Liver (tissue), 3 donors: Measurements from ENCODE around the gene CTAGE9.

ENCODE experiments used
- CTCF ChIP-seq: fragments of 150-350 bp; IDR thresholded peaks from 2 replicates; pipeline ENCODE4 v1.5.1; 2017; ENCODE audit warnings: improper control_type of control experiment, low read depth, low read length; ENCODE audit not compliant: missing input control
- MAX ChIP-seq: IDR thresholded peaks from 2 replicates; pipeline ENCODE4 v1.6.1; 2016; ENCODE audit warnings: antibody characterized with exemption
- RAD21 ChIP-seq, 2 donors: IDR thresholded peaks; 2 replicates each; pipeline ENCODE4 v1.6.1; 2016; ENCODE audit warnings: antibody characterized with exemption in 2 of 2, mild to moderate bottlenecking in 2 of 2
- REST ChIP-seq: IDR thresholded peaks from 2 replicates; pipeline ENCODE4 v1.6.1; 2016; ENCODE audit warnings: antibody characterized with exemption, mild to moderate bottlenecking
- RXRA ChIP-seq, 2 donors: IDR thresholded peaks; 2 replicates each; pipeline ENCODE4 v1.6.1; 2017 to 2018; ENCODE audit warnings: antibody characterized with exemption in 2 of 2, mild to moderate bottlenecking in 1 of 2
- SP1 ChIP-seq: IDR thresholded peaks from 2 replicates; pipeline ENCODE4 v1.6.1; 2018; ENCODE audit warnings: antibody characterized with exemption, mild to moderate bottlenecking
- donor health status: healthy.
- donor health status: healthy.

GRCh38 chr6:131678442-131678841 lies 32.4 kb downstream of the CTAGE9 start:
- TF ChIP-seq CTCF (no peak), MAX (no peak), RXRA (IDR thresholded peaks at IDR 0.05) (no peak), REST (no peak), SP1 (no peak), RAD21 (IDR thresholded peaks at IDR 0.05) (no peak)
